ENCODE data around the gene C10orf67. TPM values are rescaled to one million over a fixed set of nuclear protein-coding genes. Genes with fewer than 3 reads are reported as not detected.

C10orf67 gene
- total and polyA plus RNA-seq, 2 experiments from 2014 or later: under 0.01 to 1.1 TPM

GRCh38 chr10:23319835-23320234 is 24.8 kb downstream of the C10orf67 start:
- no peak for DNase-seq
- Histone ChIP-seq H3K9ac (no peak overlapping the region), H3K4me2 (ENCODE audit: unreplicated experiment) (no peak overlapping the region), H3K9me2 (ENCODE audit: insufficient read depth) (no peaks in the 10 kb centered on the region), H4K20me1 (ENCODE audit: insufficient read depth) (no peaks in the 10 kb centered on the region), H3K27me3 (replicated peaks; ENCODE audit: insufficient read depth) (no peaks in the 10 kb centered on the region), H3K4me1 (ENCODE audit: insufficient read depth) (0 out of 2 replicates have a peak, but pooled peaks cover 4% of the 10 kb centered on the region), H3K9me3 (ENCODE audit: low read depth) (no peaks in the 10 kb centered on the region), H3F3A (ENCODE audit: insufficient read depth) (no peaks in the 10 kb centered on the region), H3K79me2 (ENCODE audit: insufficient read depth) (no peaks in the 10 kb centered on the region), H3K4me3 (no peak overlapping the region), H3K27ac (no peak overlapping the region), H3K36me3 (ENCODE audit: low read depth) (no peaks in the 10 kb centered on the region), H2AFZ (no peak overlapping the region)
- WGBS, 2 experiments (ENCODE audit: low coverage in 1 of 2, low lambda C conversion rate in 2 of 2, missing lambda C conversion rate in 2 of 2): 72 to 73% methylated on average over 4 of the region's 4 CpGs
- in situ Hi-C loops (cut with MboI): loop anchor here (10.0 to 25.0 kb wide), 2 partner anchors 205 to 367 kb away; no protein-coding TSS in a partner anchor
- TF ChIP-seq EZH2 (IDR thresholded peaks at IDR 0.05; ENCODE audit: insufficient read depth, poor library complexity, severe bottlenecking) (no peak), EZH2phosphoT487 (IDR thresholded peaks at IDR 0.05; ENCODE audit: insufficient read depth, low read depth) (no peak)

DNA sequence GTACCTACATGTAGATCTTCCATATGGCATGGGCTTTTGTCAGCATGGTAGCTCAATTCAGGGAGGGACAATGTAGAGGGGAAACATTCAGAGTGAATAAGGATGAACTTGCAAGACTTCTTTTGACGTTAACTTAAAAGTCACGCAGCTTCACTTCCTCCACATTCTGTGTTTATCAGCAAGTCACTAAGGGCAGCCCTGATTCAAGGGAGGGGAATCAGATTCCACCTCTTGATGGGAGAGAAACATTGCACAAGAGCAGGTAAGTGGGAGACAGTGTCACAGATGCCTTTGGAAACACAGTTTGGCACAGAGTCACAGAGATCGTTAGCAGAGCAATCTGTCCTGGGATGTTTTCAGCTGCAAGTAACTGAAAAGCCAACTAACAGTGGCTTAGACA is 26.2 kb downstream of the C10orf67 start:
- Histone ChIP-seq H3K27me3 (replicated peaks; ENCODE audit: insufficient read depth) (no peaks in the 10 kb centered on the region), H3K36me3 (ENCODE audit: low read depth) (no peaks in the 10 kb centered on the region), H3F3A (ENCODE audit: insufficient read depth) (no peaks in the 10 kb centered on the region), H3K4me1 (ENCODE audit: insufficient read depth) (0 out of 2 replicates have a peak, but pooled peaks cover 4% of the 10 kb centered on the region), H3K27ac (no peak overlapping the region), H3K79me2 (ENCODE audit: insufficient read depth) (no peaks in the 10 kb centered on the region), H3K9me2 (ENCODE audit: insufficient read depth) (no peaks in the 10 kb centered on the region), H2AFZ (no peak overlapping the region), H3K9ac (no peak overlapping the region), H4K20me1 (ENCODE audit: insufficient read depth) (no peaks in the 10 kb centered on the region), H3K4me2 (ENCODE audit: unreplicated experiment) (no peak overlapping the region), H3K4me3 (no peak overlapping the region), H3K9me3 (ENCODE audit: low read depth) (no peaks in the 10 kb centered on the region)
- in situ Hi-C loops (cut with MboI): loop anchor here (10.0 to 25.0 kb wide), 2 partner anchors 206 to 369 kb away; no protein-coding TSS in a partner anchor
- no peak for TF ChIP-seq EZH2phosphoT487 (IDR thresholded peaks at IDR 0.05; ENCODE audit: insufficient read depth, low read depth)
- TF ChIP-seq EZH2 (IDR thresholded peaks at IDR 0.05; ENCODE audit: insufficient read depth, poor library complexity, severe bottlenecking): no peak
- no peak for DNase-seq
- WGBS, 2 experiments (ENCODE audit: low coverage in 1 of 2, low lambda C conversion rate in 2 of 2, missing lambda C conversion rate in 2 of 2): 71 to 72% methylated on average over 3 of the region's 3 CpGs

- H3K27ac ChIP-seq: no peak overlapping the region
- in situ Hi-C loops (cut with MboI): loop anchor here (10.0 to 25.0 kb wide), 2 partner anchors 207 to 370 kb away; no protein-coding TSS in a partner anchor
- no peaks in the 10 kb centered on the region for H4K20me1 ChIP-seq (ENCODE audit: insufficient read depth)
- H3K36me3 ChIP-seq (ENCODE audit: low read depth): no peaks in the 10 kb centered on the region
- H3K4me3 ChIP-seq: no peak overlapping the region
- no peak overlapping the region for H2AFZ ChIP-seq
- no peak for TF ChIP-seq EZH2 (IDR thresholded peaks at IDR 0.05; ENCODE audit: insufficient read depth, poor library complexity, severe bottlenecking)
- no peak for TF ChIP-seq EZH2phosphoT487 (IDR thresholded peaks at IDR 0.05; ENCODE audit: insufficient read depth, low read depth)
- no peaks in the 10 kb centered on the region for H3K9me2 ChIP-seq (ENCODE audit: insufficient read depth)
- DNase-seq: no peak
- H3F3A ChIP-seq (ENCODE audit: insufficient read depth): no peaks in the 10 kb centered on the region
- no peak overlapping the region for H3K4me2 ChIP-seq (ENCODE audit: unreplicated experiment)
- no peaks in the 10 kb centered on the region for H3K79me2 ChIP-seq (ENCODE audit: insufficient read depth)
- 57 to 61% methylated on average over 3 of the region's 3 CpGs for WGBS, 2 experiments (ENCODE audit: low coverage in 1 of 2, low lambda C conversion rate in 2 of 2, missing lambda C conversion rate in 2 of 2)
- no peaks in the 10 kb centered on the region for H3K9me3 ChIP-seq (ENCODE audit: low read depth)
- H3K27me3 ChIP-seq (replicated peaks; ENCODE audit: insufficient read depth): no peaks in the 10 kb centered on the region
- H3K9ac ChIP-seq: no peak overlapping the region
- H3K4me1 ChIP-seq (ENCODE audit: insufficient read depth): 0 out of 2 replicates have a peak, but pooled peaks cover 4% of the 10 kb centered on the region
Measured at GRCh38 chr10:23317416-23317815, 27.2 kb downstream of the C10orf67 start.

DNA sequence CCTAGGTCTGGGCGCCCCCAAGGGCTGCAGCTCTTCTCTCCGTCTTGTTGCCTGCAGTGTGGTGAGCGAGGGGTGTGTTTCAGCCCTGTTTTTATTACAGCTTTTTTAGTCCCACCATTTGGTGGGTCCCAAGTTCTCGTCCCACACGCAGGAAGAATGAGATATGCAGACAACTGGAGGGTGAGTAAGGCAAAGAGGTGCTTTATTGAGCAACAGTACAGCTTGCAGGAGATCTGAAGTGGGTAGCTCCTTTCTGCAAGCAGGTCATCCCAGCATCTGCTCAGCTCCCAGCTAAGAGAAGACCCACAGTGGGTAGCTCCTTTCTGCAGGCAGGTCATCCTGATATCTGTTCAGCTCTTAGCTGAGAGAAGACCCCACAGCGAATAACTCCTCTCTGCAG is 28.2 kb downstream of the C10orf67 start:
- Histone ChIP-seq H4K20me1 (ENCODE audit: insufficient read depth) (no peaks in the 10 kb centered on the region), H3K9ac (no peak overlapping the region), H3K27me3 (replicated peaks; ENCODE audit: insufficient read depth) (no peaks in the 10 kb centered on the region), H3K4me2 (ENCODE audit: unreplicated experiment) (no peak overlapping the region), H3K4me1 (ENCODE audit: insufficient read depth) (0 out of 2 replicates have a peak, but pooled peaks cover 4% of the 10 kb centered on the region), H3K79me2 (ENCODE audit: insufficient read depth) (no peaks in the 10 kb centered on the region), H3F3A (ENCODE audit: insufficient read depth) (no peaks in the 10 kb centered on the region), H3K9me2 (ENCODE audit: insufficient read depth) (no peaks in the 10 kb centered on the region), H3K36me3 (ENCODE audit: low read depth) (no peaks in the 10 kb centered on the region), H3K27ac (no peak overlapping the region), H3K9me3 (ENCODE audit: low read depth) (no peaks in the 10 kb centered on the region), H2AFZ (no peak overlapping the region), H3K4me3 (no peak overlapping the region)
- in situ Hi-C loops (cut with MboI): loop anchor here (10.0 to 25.0 kb wide), 2 partner anchors 208 to 371 kb away; no protein-coding TSS in a partner anchor
- DNase-seq: no peak
- 80 to 86% methylated on average over 6 of the region's 6 CpGs for WGBS, 2 experiments (ENCODE audit: low coverage in 1 of 2, low lambda C conversion rate in 2 of 2, missing lambda C conversion rate in 2 of 2)
- TF ChIP-seq EZH2phosphoT487 (IDR thresholded peaks at IDR 0.05; ENCODE audit: insufficient read depth, low read depth) (no peak), EZH2 (IDR thresholded peaks at IDR 0.05; ENCODE audit: insufficient read depth, poor library complexity, severe bottlenecking) (no peak)
